K562 (cell line): ENCODE measurements around the gene DUSP10. TPM values are rescaled to one million over a fixed set of nuclear protein-coding genes. Genes with fewer than 3 reads are reported as not detected.

ENCODE experiments used
- ARID3A ChIP-seq: IDR thresholded peaks from 2 replicates; pipeline ENCODE4 v1.6.1; 2012; ENCODE audit warnings: low read depth, low read length, improper control_type of control experiment, borderline replicate concordance
- BACH1 ChIP-seq: fragments of 200-800 bp; sonication (Bioruptor generic); IDR thresholded peaks from 2 replicates; pipeline ENCODE4 v1.6.1; 2016; ENCODE audit warnings: missing genetic modification characterization, missing compliant biosample characterization
- CBX1 ChIP-seq: sonication (generic); IDR thresholded peaks from 2 replicates; pipeline ENCODE4 v1.6.1; 2016; ENCODE audit warnings: antibody characterized with exemption, low read depth, mild to moderate bottlenecking
- CTCFL ChIP-seq: IDR thresholded peaks from 2 replicates; pipeline ENCODE4 v1.6.1; 2011; ENCODE audit warnings: borderline replicate concordance, low read depth, mild to moderate bottlenecking, moderate library complexity, low read length; ENCODE audit not compliant: insufficient read depth, poor library complexity, severe bottlenecking
- EWSR1 ChIP-seq: fragments of 450-650 bp; IDR thresholded peaks from 2 replicates; pipeline ENCODE4 v1.6.1; 2018; ENCODE audit warnings: borderline replicate concordance, mild to moderate bottlenecking, low read depth, moderate library complexity; ENCODE audit not compliant: partially characterized antibody
- GATA2 ChIP-seq: sonication (generic); formaldehyde crosslinking; IDR thresholded peaks from 2 replicates; pipeline ENCODE4 v1.4.0; 2020; ENCODE audit warnings: mild to moderate bottlenecking, missing genetic modification reagents
- HNRNPH1 ChIP-seq: fragments of 200-400 bp; formaldehyde crosslinking; optimal IDR thresholded peaks from 2 replicates; pipeline ENCODE3; 2017; ENCODE audit warnings: low read depth, mild to moderate bottlenecking, low read length, moderate library complexity
- ILK ChIP-seq: fragments of 450-650 bp; IDR thresholded peaks from 2 replicates; pipeline ENCODE4 v1.6.1; 2016; ENCODE audit warnings: missing genetic modification characterization, low read depth, mild to moderate bottlenecking, missing compliant biosample characterization, moderate library complexity, borderline replicate concordance
- KLF6 ChIP-seq: fragments of 250-450 bp; sonication (Bioruptor Pico); IDR thresholded peaks from 2 replicates; pipeline ENCODE4 v1.4.0; 2020; ENCODE audit warnings: mild to moderate bottlenecking, moderate library complexity, borderline replicate concordance
- MAFG ChIP-seq: fragments of 450-650 bp; conservative IDR thresholded peaks from 2 replicates; pipeline ENCODE4 v1.6.1; 2016; ENCODE audit warnings: missing genetic modification characterization, missing compliant biosample characterization
- NONO ChIP-seq, 2 experiments: fragments of 200-400 bp in 1 of 2; fragments of 450-650 bp in 1 of 2; formaldehyde crosslinking in 1 of 2; IDR thresholded peaks; 2 replicates each; pipeline ENCODE4 v1.6.1; 2017; ENCODE audit warnings: low read depth in 2 of 2, mild to moderate bottlenecking in 2 of 2, moderate library complexity in 2 of 2, low read length in 1 of 2
- NR1H2 ChIP-seq: sonication (generic); formaldehyde crosslinking; IDR thresholded peaks from 2 replicates; pipeline ENCODE4 v1.4.0; 2020; ENCODE audit warnings: mild to moderate bottlenecking, missing genetic modification reagents
- RCOR1 ChIP-seq, 2 experiments: IDR thresholded peaks; 2 replicates each; pipeline ENCODE4 v1.6.1; 2012; ENCODE audit warnings: low read depth in 2 of 2, low read length in 2 of 2, borderline replicate concordance in 1 of 2, improper control_type of control experiment in 1 of 2
- TRIM25 ChIP-seq: fragments of 450-650 bp; IDR thresholded peaks from 2 replicates; pipeline ENCODE4 v1.7.0; 2016; ENCODE audit warnings: borderline replicate concordance
- ZBTB9 ChIP-seq: fragments of 450-650 bp; formaldehyde crosslinking; IDR thresholded peaks from 2 replicates; pipeline ENCODE4 v1.4.0; 2020; ENCODE audit warnings: mild to moderate bottlenecking, moderate library complexity
- ZNF146 ChIP-seq: IDR thresholded peaks from one replicate; pipeline ENCODE4 v1.6.1; 2018; ENCODE audit warnings: missing compliant biosample characterization; ENCODE audit not compliant: unreplicated experiment
- polyA plus RNA-seq, 8 experiments: library from polyadenylated mRNA; depleted of rRNA in 4 of 8; stranded (reverse) in 5 of 8; unstranded in 3 of 8; fragments of >200 nt; fragmentation: Nextera tagmentation in 2 of 8; fragmentation: Illumina TruSeq in 1 of 8; extraction: Ambion mirVana in 2 of 8; extraction: Trizol in 1 of 8; gene quantifications; 2 replicates each; pipeline versions ENCODE4 v1.2.1 to v1.2.3, GENCODE V29; 2011 to 2014; ENCODE audit warnings: inconsistent platforms in 1 of 8, missing spikeins in 1 of 8
- total RNA-seq, 7 experiments: library from RNA; depleted of rRNA in 6 of 7; stranded (reverse); fragments of >200 nt in 6 of 7; fragmentation: Illumina TruSeq in 2 of 7; extraction: Trizol in 2 of 7; gene quantifications; 2 replicates each; pipeline versions ENCODE4 v1.2.1 to v1.2.3, GENCODE V29; 2011 to 2021; ENCODE audit warnings: low replicate concordance in 1 of 7
- TF ChIP-seq, protein P1 (sequence below): fragments of 250-450 bp; sonication (Bioruptor Pico); IDR thresholded peaks from 2 replicates; pipeline ENCODE4 v1.8.0; 2022; ENCODE audit warnings: moderate library complexity, mild to moderate bottlenecking, inconsistent platforms

Gene DUSP10
- total and polyA plus RNA-seq, 9 of the 15 experiments (the other 6 are each of a cell fraction or from before 2014, with no cell fraction given), result 1.7 to 8.3 (median 6.1) TPM

GRCh38 chr1:221667504-221667903 lies 74.4 kb downstream of the DUSP10 start (continued):
- TF ChIP-seq RCOR1 (IDR thresholded peaks at IDR 0.05; ENCODE audit: borderline replicate concordance in 1 of 2, low read depth in 2 of 2, low read length in 2 of 2) (peak in 1 of 2 experiments; percentile 84; a peak in 2 of 4 replicates), ZNF146 (CRISPR knock-in tag) (no peak), TRIM25 (no peak), HNRNPH1 (no peak), CBX1 (no peak), ILK (tag) (no peak), ARID3A (no peak), CTCFL (no peak), KLF6 (CRISPR knock-in tag) (peak; percentile 57; the same call in 1 of the 2 replicates), EWSR1 (no peak), GATA2 (no peak), ZBTB9 (CRISPR knock-in tag) (peak; percentile 83), BACH1 (tag) (peak; percentile 50; the same call in 1 of the 2 replicates), MAFG (tag) (no peak; the same call in none of the 2 replicates), NR1H2 (CRISPR knock-in tag) (no peak), NONO (IDR thresholded peaks at IDR 0.05; ENCODE audit: low read depth in 2 of 2, low read length in 1 of 2) (no peak)
- TF ChIP-seq, protein P1, sequence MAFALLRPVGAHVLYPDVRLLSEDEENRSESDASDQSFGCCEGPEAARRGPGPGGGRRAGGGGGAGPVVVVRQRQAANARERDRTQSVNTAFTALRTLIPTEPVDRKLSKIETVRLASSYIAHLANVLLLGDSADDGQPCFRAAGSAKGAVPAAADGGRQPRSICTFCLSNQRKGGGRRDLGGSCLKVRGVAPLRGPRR (CRISPR knock-in tag), result peak; percentile 75; the same call in 1 of the 2 replicates
